Stimulated activated CD8-positive, alpha-beta memory T cell treated with anti-CD3 and anti-CD28 coated beads, Interleukin-15, amount 100 ng/mL, for 4 hours (primary cell): ENCODE results near the gene KLHDC10.
"Not testable (repeated sequence)": the region's sequence is repeated elsewhere in the genome, so short reads cannot be mapped to it uniquely, and the experiment has no call there.

Experiments used
- DNase-seq, 2 donors: peaks; one replicate each; pipeline ENCODE4 v3.0.0-alpha.2; 2020; ENCODE audit warnings: low read depth in 2 of 2

Gene KLHDC10

GRCh38 chr7:130118294-130118693, 48.0 kb downstream of the KLHDC10 start:
- DNase-seq, result no peak

GRCh38 chr7:130118801-130119200, 48.5 kb downstream of the KLHDC10 start:
- no peak for DNase-seq

GRCh38 chr7:130123501-130123900, 53.2 kb downstream of the KLHDC10 start:
- no peak for DNase-seq

GRCh38 chr7:130124711-130125110, 54.4 kb downstream of the KLHDC10 start:
- no peak for DNase-seq

GRCh38 chr7:130126840-130127239, 56.5 kb downstream of the KLHDC10 start:
- not testable (repeated sequence) for DNase-seq

- DNase-seq, result no peak
Measured at GRCh38 chr7:130127404-130127803, 57.1 kb downstream of the KLHDC10 start.

GRCh38 chr7:130127821-130128317, 57.5 kb downstream of the KLHDC10 start:
- DNase-seq, result no peak

GRCh38 chr7:130129011-130129411, 58.7 kb downstream of the KLHDC10 start:
- no peak for DNase-seq

GRCh38 chr7:130131191-130131834, 61.0 kb downstream of the KLHDC10 start:
- no peak for DNase-seq

- DNase-seq, result no peak
Measured at GRCh38 chr7:130131964-130132875, 61.9 kb downstream of the KLHDC10 start.

GRCh38 chr7:130133029-130133782, 62.9 kb downstream of the KLHDC10 start:
- no peak for DNase-seq

GRCh38 chr7:130134106-130134636, 63.8 kb downstream of the KLHDC10 start:
- DNase-seq, result no peak

GRCh38 chr7:130134726-130135125, 64.4 kb downstream of the KLHDC10 start:
- no peak for DNase-seq

GRCh38 chr7:130135208-130136205, 65.2 kb downstream of the KLHDC10 start:
- DNase-seq, result no peak

- no peak for DNase-seq
Measured at GRCh38 chr7:130136579-130137167, 66.3 kb downstream of the KLHDC10 start.

GRCh38 chr7:130137207-130137606, 66.9 kb downstream of the KLHDC10 start:
- no peak for DNase-seq

- no peak for DNase-seq
Measured at GRCh38 chr7:130139193-130139960, 69.0 kb downstream of the KLHDC10 start.

- no peak for DNase-seq
Measured at GRCh38 chr7:130140551-130141160, 70.3 kb downstream of the KLHDC10 start.
